Measurements from ENCODE around the gene NAA20. TPM values are rescaled to one million over a fixed set of nuclear protein-coding genes. Genes with fewer than 3 reads are reported as not detected.

Gene NAA20
- total RNA-seq, 1 donor from 2014 or later, result 44.8 TPM

DNA sequence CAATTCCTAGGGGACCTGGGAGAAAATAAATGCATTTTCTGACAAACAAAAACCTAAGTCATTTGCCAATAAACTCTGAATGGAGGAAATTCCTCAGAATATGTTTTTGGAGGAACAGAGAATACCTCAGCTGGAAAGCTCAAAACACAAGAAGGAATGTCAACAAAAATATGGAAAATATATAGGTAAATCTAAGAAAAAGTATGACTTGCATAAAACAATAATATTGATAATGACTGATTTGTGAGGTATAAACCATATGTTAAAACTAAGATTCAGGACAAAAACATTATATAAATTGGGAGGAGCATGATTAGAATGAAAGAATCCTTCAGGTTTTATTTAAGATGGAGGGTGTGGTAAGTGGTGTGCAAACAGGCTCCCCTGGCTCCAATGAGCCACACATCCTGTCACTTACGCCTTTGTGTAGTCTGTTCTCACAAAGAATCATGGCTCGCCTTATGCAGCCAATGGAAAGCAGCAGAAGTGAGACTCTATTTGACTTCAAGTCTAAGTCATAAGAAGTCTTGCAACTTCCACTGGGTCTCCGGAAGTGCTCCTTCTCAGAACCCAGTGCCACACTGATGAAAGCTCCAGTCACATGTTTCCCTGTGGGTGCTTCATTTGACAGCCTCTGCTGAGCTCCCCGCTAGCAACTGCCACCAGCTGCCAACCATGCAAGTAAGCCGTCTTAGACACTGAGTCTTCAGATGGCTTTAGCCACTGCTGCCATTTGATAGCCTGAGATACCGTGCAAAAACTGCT, 43.3 kb downstream of the NAA20 start:
- no peak overlapping the region for H3K4me3 Mint-ChIP-seq
- H3K27me3 Mint-ChIP-seq, result peaks cover 15% of the 10 kb centered on the region
- H3K4me1 Mint-ChIP-seq, result no peaks in the 10 kb centered on the region
- POLR2A ChIA-PET, result no interaction called here
- no peaks in the 10 kb centered on the region for H3K36me3 Mint-ChIP-seq (ENCODE audit: low read depth)
- ATAC-seq (ENCODE audit: low read depth), result no peak
- intact Hi-C loops (cut with micrococcal nuclease), result no loop called here
- H3K9me3 Mint-ChIP-seq, result no peaks in the 10 kb centered on the region
- no peak overlapping the region for H3K27ac Mint-ChIP-seq
- CTCF ChIA-PET, result no interaction called here
- TF ChIP-seq CTCF (IDR thresholded peaks at IDR 0.05), result no peak
- DNase-seq, result no peak

DNA sequence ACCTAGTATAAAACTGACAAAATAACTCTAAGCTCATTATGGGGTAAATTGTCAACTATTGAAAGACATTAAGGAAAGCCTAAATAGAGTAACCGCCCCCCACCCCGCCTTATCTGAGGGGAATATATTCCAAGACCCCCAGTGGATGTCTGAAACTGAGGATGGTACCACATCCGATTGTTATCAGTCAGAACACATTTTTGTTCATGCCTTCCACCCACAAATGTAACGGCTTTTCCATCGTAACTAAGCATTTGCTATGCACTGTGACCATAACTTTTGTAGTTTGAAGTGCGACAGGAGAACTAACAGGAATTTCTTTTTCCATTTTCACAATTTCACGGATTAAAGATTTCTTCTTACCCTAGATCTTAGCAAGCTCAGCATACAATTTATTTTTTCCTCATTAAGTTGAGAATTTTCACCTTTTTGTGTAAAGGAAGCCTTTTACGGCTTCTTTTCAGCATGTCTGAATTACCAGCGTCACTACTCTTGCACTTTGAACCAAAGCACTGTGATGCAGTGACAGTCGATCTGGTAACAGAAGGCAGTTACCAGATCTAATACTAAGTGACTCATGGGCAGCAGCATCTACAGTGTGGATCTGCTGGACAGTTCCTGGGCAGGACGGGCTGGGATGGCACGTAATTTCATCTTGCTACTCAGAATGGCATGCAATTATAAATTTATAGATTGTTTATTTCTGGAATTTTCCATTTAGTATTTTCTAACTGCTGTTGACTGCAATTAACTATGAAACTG, 47.0 kb downstream of the NAA20 start:
- Mint-ChIP-seq H3K9me3 (no peaks in the 10 kb centered on the region), H3K27ac (no peak overlapping the region), H3K4me1 (no peaks in the 10 kb centered on the region), H3K4me3 (no peak overlapping the region), H3K36me3 (ENCODE audit: low read depth) (no peaks in the 10 kb centered on the region), H3K27me3 (peaks cover 16% of the 10 kb centered on the region)
- no peak for TF ChIP-seq CTCF (IDR thresholded peaks at IDR 0.05)
- no peak for ATAC-seq (ENCODE audit: low read depth)
- no peak for DNase-seq
- intact Hi-C loops (cut with micrococcal nuclease), result no loop called here
- ChIA-PET POLR2A (no interaction called here), CTCF (no interaction called here)

DNA sequence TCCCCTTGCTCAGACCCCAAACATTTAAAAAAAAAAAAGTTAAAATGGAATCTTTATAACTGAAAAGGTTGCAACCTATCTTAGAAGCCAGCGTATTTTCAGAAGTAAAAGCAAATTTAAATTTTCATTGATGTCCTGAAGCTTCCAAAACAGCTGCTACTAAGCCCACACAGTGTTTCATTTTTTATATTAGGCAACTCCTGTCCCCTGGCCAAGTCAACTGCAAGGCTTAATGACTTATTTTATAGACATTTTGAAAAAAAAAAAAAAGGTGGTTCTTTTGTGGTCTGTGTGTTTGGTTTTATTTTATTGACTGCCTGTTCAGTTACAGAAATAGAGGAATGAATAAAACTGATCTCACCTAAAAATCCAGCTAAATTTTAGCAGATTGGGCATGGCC, 48.2 kb downstream of the NAA20 start:
- H3K27ac Mint-ChIP-seq, result no peak overlapping the region
- no peaks in the 10 kb centered on the region for H3K36me3 Mint-ChIP-seq (ENCODE audit: low read depth)
- H3K27me3 Mint-ChIP-seq, result peaks cover 16% of the 10 kb centered on the region
- intact Hi-C loops (cut with micrococcal nuclease), result no loop called here
- DNase-seq (no peak), ATAC-seq (ENCODE audit: low read depth) (no peak)
- CTCF ChIA-PET, result no interaction called here
- H3K9me3 Mint-ChIP-seq, result no peaks in the 10 kb centered on the region
- H3K4me1 Mint-ChIP-seq, result no peaks in the 10 kb centered on the region
- no peak overlapping the region for H3K4me3 Mint-ChIP-seq
- no peak for TF ChIP-seq CTCF (IDR thresholded peaks at IDR 0.05)
- POLR2A ChIA-PET, result no interaction called here

DNA sequence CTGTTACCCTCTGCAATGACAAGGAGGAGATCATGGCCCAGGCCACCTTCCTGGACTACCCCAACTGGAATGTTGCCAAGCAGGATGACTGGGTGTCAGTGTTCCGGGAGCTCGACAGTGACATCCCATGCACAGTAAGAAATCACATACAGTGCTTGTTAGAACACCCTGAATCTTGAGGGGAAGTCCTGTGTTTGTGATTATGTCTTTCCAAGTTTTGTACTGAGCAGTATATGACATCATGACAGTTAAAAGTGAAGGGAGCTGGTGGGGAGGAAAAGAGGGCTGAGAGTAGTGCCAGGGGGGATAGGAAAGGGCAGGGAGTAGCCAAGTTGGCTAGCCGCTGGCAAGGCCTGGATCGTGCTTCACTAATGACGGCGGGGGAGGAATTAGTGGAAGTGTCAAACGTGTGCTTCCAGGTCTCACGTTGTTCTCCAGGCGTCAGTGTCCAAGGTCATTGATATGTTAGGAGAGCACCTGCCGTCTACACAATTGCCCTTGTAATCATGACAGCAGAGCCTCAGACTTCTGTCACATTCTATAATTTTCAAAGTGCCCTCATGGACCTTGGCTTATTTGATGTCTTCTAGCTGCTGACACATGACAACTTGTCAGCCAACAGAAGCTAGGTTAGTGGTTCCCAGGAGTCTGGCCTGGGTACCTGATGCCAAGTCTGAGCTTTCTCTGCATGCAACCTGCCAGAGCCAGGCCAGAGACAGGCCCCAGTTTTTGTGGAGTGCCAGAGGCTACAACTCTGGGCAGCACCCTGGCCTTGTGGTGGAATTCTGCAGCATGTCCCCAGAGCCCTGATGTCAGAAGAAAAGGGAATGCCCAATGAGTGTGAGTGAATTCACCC, 53.9 kb downstream of the NAA20 start:
- peaks cover 12% of the 10 kb centered on the region for H3K27me3 Mint-ChIP-seq
- DNase-seq (no peak), ATAC-seq (ENCODE audit: low read depth) (no peak)
- intact Hi-C loops (cut with micrococcal nuclease), result no loop called here
- ChIA-PET POLR2A (interaction anchor here (0.6 kb wide), 1 partner anchor 381 kb away, joined by 3 read pairs; no protein-coding TSS in a partner anchor), CTCF (no interaction called here)
- H3K9me3 Mint-ChIP-seq, result no peaks in the 10 kb centered on the region
- TF ChIP-seq CTCF (IDR thresholded peaks at IDR 0.05), result no peak
- H3K4me1 Mint-ChIP-seq, result no peaks in the 10 kb centered on the region
- no peak overlapping the region for H3K4me3 Mint-ChIP-seq
- H3K27ac Mint-ChIP-seq, result no peak overlapping the region
- no peaks in the 10 kb centered on the region for H3K36me3 Mint-ChIP-seq (ENCODE audit: low read depth)

Data from activated B cell treated with CpG ODN at 0.5 μM for 24 hours (primary cell).